GM23338 (cell line): ENCODE measurements around the gene SLC52A1. TPM values are rescaled to one million over a fixed set of nuclear protein-coding genes. Genes with fewer than 3 reads are reported as not detected.

Source experiments
- ATAC-seq: fragments of 200-7000 bp; cut with Tn5 transposase; 3 replicates; pipeline ENCODE4 v1.9.1; 2020
- DNase-seq: peaks from one replicate; pipeline ENCODE4 v3.0.0-alpha.2; 2015; ENCODE audit warnings: low spot score
- H2AFZ ChIP-seq: fragments of 200-600 bp; sonication (generic); 2 replicates; pipeline ENCODE4 v1.8.0; 2016; ENCODE audit warnings: antibody characterized with exemption, mild to moderate bottlenecking, moderate library complexity
- H3F3A ChIP-seq: fragments of 200-600 bp; sonication (generic); replicated peaks from 2 replicates; pipeline ENCODE4 v1.8.0; 2017; ENCODE audit warnings: antibody characterized with exemption, mixed run types, low read depth
- H3K27ac ChIP-seq: fragments of 200-600 bp; sonication (generic); 2 replicates; pipeline ENCODE4 v1.6.1; 2016; ENCODE audit warnings: low read depth
- H3K27me3 ChIP-seq: fragments of 200-600 bp; sonication (generic); 2 replicates; pipeline ENCODE4 v1.8.0; 2016; ENCODE audit warnings: mild to moderate bottlenecking, mixed run types, moderate library complexity; ENCODE audit not compliant: insufficient read depth
- H3K36me3 ChIP-seq: fragments of 200-600 bp; sonication (generic); 2 replicates; pipeline ENCODE4 v1.8.0; 2016; ENCODE audit warnings: mild to moderate bottlenecking; ENCODE audit not compliant: insufficient read depth
- H3K4me1 ChIP-seq: fragments of 200-600 bp; sonication (generic); 2 replicates; pipeline ENCODE4 v1.8.0; 2016; ENCODE audit warnings: mild to moderate bottlenecking, moderate library complexity; ENCODE audit not compliant: insufficient read depth
- H3K4me2 ChIP-seq: fragments of 200-600 bp; sonication (generic); 2 replicates; pipeline ENCODE4 v1.7.1; 2017; ENCODE audit warnings: mixed run types
- H3K4me3 ChIP-seq: fragments of 200-600 bp; sonication (generic); 2 replicates; pipeline ENCODE4 v1.6.1; 2016; ENCODE audit warnings: mixed run types
- H3K79me2 ChIP-seq: fragments of 200-600 bp; sonication (generic); replicated peaks from 2 replicates; pipeline ENCODE4 v1.8.0; 2017; ENCODE audit warnings: mild to moderate bottlenecking; ENCODE audit not compliant: insufficient read depth
- H3K9me2 ChIP-seq: fragments of 200-600 bp; sonication (generic); 2 replicates; pipeline ENCODE4 v1.8.0; 2017; ENCODE audit not compliant: insufficient read depth
- H4K20me1 ChIP-seq: fragments of 200-600 bp; sonication (generic); replicated peaks from 2 replicates; pipeline ENCODE4 v1.8.0; 2017; ENCODE audit warnings: mild to moderate bottlenecking; ENCODE audit not compliant: insufficient read depth
- H3K27ac Mint-ChIP-seq: 2 replicates; pipeline ENCODE4 v1.8.0; 2020; ENCODE audit warnings: inconsistent platforms, mild to moderate bottlenecking, moderate library complexity, mixed read lengths
- H3K27me3 Mint-ChIP-seq: 3 replicates; pipeline ENCODE4 v1.8.0; 2022; ENCODE audit warnings: low read depth, mild to moderate bottlenecking, moderate library complexity, mixed read lengths, inconsistent platforms; ENCODE audit not compliant: insufficient read depth, poor library complexity
- H3K36me3 Mint-ChIP-seq: 3 replicates; pipeline ENCODE4 v1.8.0; 2021; ENCODE audit warnings: low read depth, mild to moderate bottlenecking, inconsistent platforms, moderate library complexity, mixed read lengths
- H3K4me1 Mint-ChIP-seq: 3 replicates; pipeline ENCODE4 v1.8.0; 2020; ENCODE audit warnings: mild to moderate bottlenecking, inconsistent platforms, mixed read lengths
- H3K4me3 Mint-ChIP-seq: 3 replicates; pipeline ENCODE4 v1.8.0; 2021; ENCODE audit warnings: moderate library complexity, mild to moderate bottlenecking, inconsistent platforms, mixed read lengths
- H3K9me3 Mint-ChIP-seq: 3 replicates; pipeline ENCODE4 v1.8.0; 2020; ENCODE audit warnings: moderate library complexity, mild to moderate bottlenecking, inconsistent platforms, mixed read lengths
- CREB1 ChIP-seq: fragments of 250-450 bp; sonication (Bioruptor Pico); IDR thresholded peaks from 2 replicates; pipeline ENCODE4 v1.5.0; 2020; ENCODE audit warnings: low read depth, mild to moderate bottlenecking, moderate library complexity
- CTCF ChIP-seq, 2 experiments: fragments of 200-600 bp in 1 of 2; sonication (generic) in 1 of 2; conservative IDR thresholded peaks; 2 replicates each; pipeline versions ENCODE4 v1.5.1 to v1.6.1; 2016 to 2017; ENCODE audit warnings: antibody characterized with exemption in 2 of 2, low read depth in 2 of 2, mild to moderate bottlenecking in 2 of 2, moderate library complexity in 1 of 2
- ETS1 ChIP-seq: IDR thresholded peaks from 2 replicates; pipeline ENCODE4 v1.6.1; 2016; ENCODE audit warnings: antibody characterized with exemption
- EZH2 ChIP-seq: fragments of 200-600 bp; sonication (generic); IDR thresholded peaks from one replicate; pipeline ENCODE4 v1.8.0; 2017; ENCODE audit warnings: antibody characterized with exemption, mild to moderate bottlenecking, low read depth; ENCODE audit not compliant: unreplicated experiment
- EZH2phosphoT487 ChIP-seq: fragments of 200-600 bp; sonication (generic); IDR thresholded peaks from one replicate; pipeline ENCODE4 v1.8.1; 2018; ENCODE audit warnings: antibody characterized with exemption; ENCODE audit not compliant: unreplicated experiment
- JUNB ChIP-seq: IDR thresholded peaks from one replicate; pipeline ENCODE4 v1.6.1; 2016; ENCODE audit warnings: antibody characterized with exemption; ENCODE audit not compliant: unreplicated experiment
- NANOG ChIP-seq: IDR thresholded peaks from 2 replicates; pipeline ENCODE4 v1.6.1; 2016; ENCODE audit warnings: antibody characterized with exemption, borderline replicate concordance
- POLR2AphosphoS5 ChIP-seq: IDR thresholded peaks from 2 replicates; pipeline ENCODE4 v1.6.1; 2016; ENCODE audit warnings: antibody characterized with exemption, low read depth
- STAT1 ChIP-seq: IDR thresholded peaks from one replicate; pipeline ENCODE4 v1.6.1; 2016; ENCODE audit warnings: antibody characterized with exemption; ENCODE audit not compliant: unreplicated experiment
- ZNF114 ChIP-seq: fragments of 250-450 bp; sonication (Bioruptor Pico); IDR thresholded peaks from 2 replicates; pipeline ENCODE4 v1.5.0; 2020; ENCODE audit warnings: mild to moderate bottlenecking, moderate library complexity
- ZNF331 ChIP-seq: fragments of 250-450 bp; sonication (Bioruptor Pico); IDR thresholded peaks from 2 replicates; pipeline ENCODE4 v1.5.0; 2020; ENCODE audit warnings: low read depth, mild to moderate bottlenecking, moderate library complexity
- polyA plus RNA-seq: library from polyadenylated mRNA; unstranded; fragments of >200 nt; fragmentation: Nextera tagmentation; extraction: Ambion mirVana; gene quantifications from 2 replicates; pipeline ENCODE4 v1.2.1, GENCODE V29; 2016
- total RNA-seq: library from RNA; depleted of rRNA; stranded (reverse); fragments of >200 nt; shearing (Covaris generic); gene quantifications from 2 replicates; pipeline ENCODE4 v1.2.3, GENCODE V29; 2014

Gene SLC52A1
- total and polyA plus RNA-seq, 2 experiments from 2014 or later: 0.21 to 0.63 TPM

GRCh38 chr17:5000237-5000639 lies 35.0 kb downstream of the SLC52A1 start:
- H3K27me3 ChIP-seq: peaks cover 11% of the 10 kb centered on the region; the same call in 1 of the 2 replicates
- ATAC-seq (no peak; the same call in 2 of the 3 replicates), DNase-seq (peak; percentile 23)
- 0 out of 2 replicates have a peak, but pooled peaks cover under 1% of the 10 kb centered on the region for H3F3A ChIP-seq
- H3K27ac ChIP-seq: no peak overlapping the region
- Mint-ChIP-seq H3K9me3 (0 out of 3 replicates have a peak, but pooled peaks cover 3% of the 10 kb centered on the region), H3K27me3 (peaks cover 26% of the 10 kb centered on the region), H3K4me3 (0 out of 3 replicates have a peak overlapping the region, but pooled peaks have one; percentile 85), H3K27ac (no peak overlapping the region), H3K4me1 (peaks cover 21% of the 10 kb centered on the region), H3K36me3 (peaks cover 50% of the 10 kb centered on the region)
- no peaks in the 10 kb centered on the region; the same call in none of the 2 replicates for H4K20me1 ChIP-seq
- peaks cover 19% of the 10 kb centered on the region; the same call in 1 of the 2 replicates for H3K4me1 ChIP-seq
- peak overlapping the region; percentile 98; the same call in 1 of the 2 replicates for H3K4me2 ChIP-seq
- H3K9me2 ChIP-seq: no peaks in the 10 kb centered on the region
- TF ChIP-seq ETS1 (no peak), CREB1 (CRISPR knock-in tag) (no peak), EZH2phosphoT487 (no peak), POLR2AphosphoS5 (no peak), ZNF331 (CRISPR knock-in tag) (no peak), STAT1 (no peak), CTCF (conservative IDR thresholded peaks at IDR 0.05; ENCODE audit: low read depth in 2 of 2) (no peak), JUNB (no peak), NANOG (no peak)
- no peak overlapping the region for H3K4me3 ChIP-seq
- H3K36me3 ChIP-seq: peaks cover 23% of the 10 kb centered on the region
- H3K79me2 ChIP-seq: peaks cover 16% of the 10 kb centered on the region
- H2AFZ ChIP-seq: no peak overlapping the region

- H3K79me2 ChIP-seq: peaks cover 16% of the 10 kb centered on the region
- H3K4me1 ChIP-seq: peaks cover 19% of the 10 kb centered on the region; the same call in 1 of the 2 replicates
- TF ChIP-seq POLR2AphosphoS5 (no peak), CREB1 (CRISPR knock-in tag) (no peak), ETS1 (no peak), EZH2phosphoT487 (no peak), EZH2 (no peak), ZNF331 (CRISPR knock-in tag) (no peak), ZNF114 (CRISPR knock-in tag) (no peak), JUNB (no peak), NANOG (no peak)
Measured at GRCh38 chr17:4999430-5000093, 35.7 kb downstream of the SLC52A1 start.

More at GRCh38 chr17:4999430-5000093, 35.7 kb downstream of the SLC52A1 start:
- Mint-ChIP-seq H3K4me3 (peak overlapping the region; percentile 85), H3K27ac (peak overlapping the region; percentile 25; the same call in 1 of the 2 replicates), H3K4me1 (peaks cover 21% of the 10 kb centered on the region), H3K9me3 (0 out of 3 replicates have a peak, but pooled peaks cover 3% of the 10 kb centered on the region), H3K27me3 (peaks cover 31% of the 10 kb centered on the region), H3K36me3 (peaks cover 44% of the 10 kb centered on the region)
- Histone ChIP-seq H3K9me2 (no peaks in the 10 kb centered on the region), H3K36me3 (peaks cover 17% of the 10 kb centered on the region), H3K27ac (peak overlapping the region; percentile 32), H4K20me1 (no peaks in the 10 kb centered on the region; the same call in none of the 2 replicates), H2AFZ (no peak overlapping the region), H3F3A (0 out of 2 replicates have a peak, but pooled peaks cover 2% of the 10 kb centered on the region), H3K4me3 (peak overlapping the region; percentile 94), H3K27me3 (peaks cover 11% of the 10 kb centered on the region; the same call in 1 of the 2 replicates), H3K4me2 (peak overlapping the region; percentile 98)
- ATAC-seq (no peak), DNase-seq (no peak)
